PC-9 (cell line): Measurements from ENCODE around the gene MYO15B. TPM values are rescaled to one million over a fixed set of nuclear protein-coding genes. Genes with fewer than 3 reads are reported as not detected.

Source experiments
- BruUV-seq: library from RNA; stranded (reverse); fragments of 400-500 nt; replicated peaks from 2 replicates; lab custom pipeline; 2021; lab: Mats Ljungman, UMichigan
- CTCF ChIA-PET: fragments of 300-600 bp; sonication (Branson Sonifier 250); formaldehyde crosslinking; loops from one replicate; lab custom pipeline; 2022; ENCODE audit warnings: antibody characterized with exemption; lab: Charles Lee
- POLR2A ChIA-PET: fragments of 300-600 bp; sonication (Branson Sonifier 250); formaldehyde crosslinking; loops from one replicate; lab custom pipeline; 2022; ENCODE audit warnings: antibody characterized with exemption; ENCODE audit not compliant: unreplicated experiment; lab: Charles Lee
- DNase-seq, 2 experiments: peaks; one replicate each; pipeline versions ENCODE4 v3.0.0 to v3.0.0-alpha.2; 2015 to 2022; ENCODE audit warnings: mixed read lengths in 1 of 2
- H2AFZ ChIP-seq: fragments of 200-600 bp; sonication (generic); 2 replicates; pipeline ENCODE4 v1.8.1; 2017; ENCODE audit warnings: antibody characterized with exemption
- H3F3A ChIP-seq: fragments of 200-600 bp; sonication (generic); 2 replicates; pipeline ENCODE4 v1.8.1; 2017; ENCODE audit warnings: antibody characterized with exemption, mild to moderate bottlenecking, low read depth; ENCODE audit not compliant: insufficient read depth
- H3K27ac ChIP-seq: fragments of 200-600 bp; sonication (generic); 2 replicates; pipeline ENCODE4 v1.6.1; 2016; ENCODE audit warnings: mixed run types
- H3K27me3 ChIP-seq: fragments of 200-600 bp; sonication (generic); 2 replicates; pipeline ENCODE4 v1.6.1; 2016; ENCODE audit warnings: low read depth, mixed run types; ENCODE audit not compliant: insufficient read depth
- H3K36me3 ChIP-seq: fragments of 200-600 bp; sonication (generic); 2 replicates; pipeline ENCODE4 v1.6.1; 2016; ENCODE audit warnings: low read depth, mixed run types
- H3K4me1 ChIP-seq: fragments of 200-600 bp; sonication (generic); replicated peaks from 2 replicates; pipeline ENCODE4 v1.6.1; 2016; ENCODE audit warnings: mixed run types; ENCODE audit not compliant: insufficient read depth
- H3K4me2 ChIP-seq: fragments of 200-600 bp; sonication (generic); 2 replicates; pipeline ENCODE4 v1.6.1; 2017; ENCODE audit warnings: mixed run types
- H3K4me3 ChIP-seq: fragments of 200-600 bp; sonication (generic); 2 replicates; pipeline ENCODE4 v1.6.1; 2016; ENCODE audit warnings: mixed run types
- H3K79me2 ChIP-seq: fragments of 200-600 bp; sonication (generic); 2 replicates; pipeline ENCODE4 v1.6.1; 2017; ENCODE audit warnings: low read depth, mixed run types
- H3K9me2 ChIP-seq: fragments of 200-600 bp; sonication (generic); 2 replicates; pipeline ENCODE4 v1.8.1; 2017; ENCODE audit warnings: mild to moderate bottlenecking; ENCODE audit not compliant: insufficient read depth
- H3K9me3 ChIP-seq: fragments of 200-600 bp; sonication (generic); 2 replicates; pipeline ENCODE4 v1.8.1; 2016; ENCODE audit warnings: low read depth; ENCODE audit not compliant: insufficient read depth
- H4K20me1 ChIP-seq: fragments of 200-600 bp; sonication (generic); 2 replicates; pipeline ENCODE4 v1.8.1; 2017; ENCODE audit not compliant: insufficient read depth
- EZH2 ChIP-seq: fragments of 200-600 bp; sonication (generic); IDR thresholded peaks from 2 replicates; pipeline ENCODE4 v1.8.0; 2017; ENCODE audit warnings: antibody characterized with exemption, low read depth
- intact Hi-C: fragments of 100-400 bp; cut with micrococcal nuclease; formaldehyde crosslinking; loops from one replicate; pipeline ENCODE4 v1.10.0; 2022; ENCODE audit not compliant: unreplicated experiment
- total RNA-seq: library from RNA; stranded (reverse); gene quantifications from 2 replicates; pipeline ENCODE4 v1.2.3, GENCODE V29; 2021
- TF ChIP-seq, protein P1 (sequence below): fragments of 200-600 bp; sonication (generic); conservative IDR thresholded peaks from 2 replicates; pipeline ENCODE4 v1.6.1; 2017; ENCODE audit warnings: mixed run types, antibody characterized with exemption, mild to moderate bottlenecking, moderate library complexity

The MYO15B gene
- total RNA-seq, 1 experiment from 2014 or later: 53.5 TPM

DNA sequence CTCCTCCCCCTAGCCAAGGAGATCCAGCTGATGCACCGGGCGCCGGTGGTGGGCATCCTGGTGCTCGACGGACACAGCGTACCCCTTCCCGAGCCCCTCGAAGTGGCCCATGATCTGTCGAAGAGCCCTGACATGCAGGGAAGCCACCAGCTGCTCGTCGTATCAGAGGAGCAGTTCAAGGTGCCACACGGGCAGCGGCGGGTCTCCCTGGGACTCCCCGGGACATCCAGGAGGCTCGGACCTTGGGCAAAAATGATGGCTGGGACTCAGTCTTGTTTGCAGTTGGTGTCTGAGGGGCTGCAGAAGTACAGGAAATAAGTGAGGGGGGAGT, 15.8 kb upstream of the MYO15B start:
- BruUV-seq: no TSS peak
- intact Hi-C loops: no loop called here
- no peak for DNase-seq

DNA sequence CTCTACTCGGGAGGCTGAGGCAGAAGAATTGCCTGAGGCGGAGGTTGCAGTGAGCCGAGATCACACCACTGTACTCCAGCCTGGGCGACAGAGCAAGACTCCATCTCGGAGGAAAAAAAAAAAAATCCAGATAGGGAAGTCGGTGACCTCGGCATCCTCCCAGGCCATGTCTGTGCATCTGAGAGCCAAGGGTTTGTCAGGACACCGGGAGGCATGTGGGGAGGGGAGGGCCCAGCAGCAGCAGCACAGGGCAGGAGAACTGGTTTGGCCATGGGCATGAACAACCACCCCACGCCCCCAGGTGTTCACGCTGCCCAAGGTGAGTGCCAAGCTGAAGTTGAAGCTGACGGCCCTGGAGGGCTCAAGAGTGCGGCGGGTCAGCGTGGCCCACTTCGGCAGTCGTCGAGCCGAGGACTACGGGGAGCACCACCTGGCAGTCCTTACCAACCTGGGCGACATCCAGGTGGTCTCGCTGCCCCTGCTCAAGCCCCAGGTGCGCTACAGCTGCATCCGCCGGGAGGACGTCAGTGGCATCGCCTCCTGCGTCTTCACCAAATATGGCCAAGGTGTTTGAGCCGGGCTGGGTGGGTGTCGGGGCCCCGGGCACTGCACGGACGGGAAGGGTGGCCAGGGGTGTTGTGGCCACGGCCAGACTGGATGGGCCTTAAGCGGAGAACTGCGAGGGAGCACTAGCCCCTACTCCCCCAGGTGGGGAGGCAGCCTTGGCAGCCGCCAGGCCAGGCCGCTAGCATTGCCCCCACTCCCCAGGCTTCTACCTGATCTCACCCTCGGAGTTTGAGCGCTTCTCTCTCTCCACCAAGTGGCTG, 14.7 kb upstream of the MYO15B start:
- Histone ChIP-seq H3K4me1 (no peaks in the 10 kb centered on the region), H3K9me2 (no peaks in the 10 kb centered on the region), H3K4me2 (no peak overlapping the region), H3K27ac (no peak overlapping the region), H2AFZ (no peak overlapping the region), H3K4me3 (no peak overlapping the region), H3K79me2 (no peaks in the 10 kb centered on the region), H4K20me1 (no peaks in the 10 kb centered on the region), H3K27me3 (no peaks in the 10 kb centered on the region), H3K36me3 (no peaks in the 10 kb centered on the region), H3F3A (no peaks in the 10 kb centered on the region; the same call in 1 of the 2 replicates), H3K9me3 (no peaks in the 10 kb centered on the region)
- no peak for DNase-seq
- ChIA-PET CTCF (interaction anchor here (0.7 kb wide), 2 partner anchors 30 to 81 kb away, joined by 8 to 9 read pairs; no protein-coding TSS in a partner anchor), POLR2A (no interaction called here)
- intact Hi-C loops: no loop called here
- TF ChIP-seq EZH2: no peak
- TF ChIP-seq, protein P1, sequence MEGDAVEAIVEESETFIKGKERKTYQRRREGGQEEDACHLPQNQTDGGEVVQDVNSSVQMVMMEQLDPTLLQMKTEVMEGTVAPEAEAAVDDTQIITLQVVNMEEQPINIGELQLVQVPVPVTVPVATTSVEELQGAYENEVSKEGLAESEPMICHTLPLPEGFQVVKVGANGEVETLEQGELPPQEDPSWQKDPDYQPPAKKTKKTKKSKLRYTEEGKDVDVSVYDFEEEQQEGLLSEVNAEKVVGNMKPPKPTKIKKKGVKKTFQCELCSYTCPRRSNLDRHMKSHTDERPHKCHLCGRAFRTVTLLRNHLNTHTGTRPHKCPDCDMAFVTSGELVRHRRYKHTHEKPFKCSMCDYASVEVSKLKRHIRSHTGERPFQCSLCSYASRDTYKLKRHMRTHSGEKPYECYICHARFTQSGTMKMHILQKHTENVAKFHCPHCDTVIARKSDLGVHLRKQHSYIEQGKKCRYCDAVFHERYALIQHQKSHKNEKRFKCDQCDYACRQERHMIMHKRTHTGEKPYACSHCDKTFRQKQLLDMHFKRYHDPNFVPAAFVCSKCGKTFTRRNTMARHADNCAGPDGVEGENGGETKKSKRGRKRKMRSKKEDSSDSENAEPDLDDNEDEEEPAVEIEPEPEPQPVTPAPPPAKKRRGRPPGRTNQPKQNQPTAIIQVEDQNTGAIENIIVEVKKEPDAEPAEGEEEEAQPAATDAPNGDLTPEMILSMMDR: no peak
- BruUV-seq: no TSS peak

More for the DNA sequence above, 15.8 kb upstream of the MYO15B start:
- Histone ChIP-seq H3K36me3 (no peaks in the 10 kb centered on the region), H3F3A (no peaks in the 10 kb centered on the region; the same call in 1 of the 2 replicates), H3K9me2 (no peaks in the 10 kb centered on the region), H3K4me1 (no peaks in the 10 kb centered on the region), H3K79me2 (no peaks in the 10 kb centered on the region), H3K4me3 (no peak overlapping the region), H3K27me3 (no peaks in the 10 kb centered on the region), H3K27ac (no peak overlapping the region), H3K4me2 (no peak overlapping the region), H4K20me1 (no peaks in the 10 kb centered on the region), H3K9me3 (no peaks in the 10 kb centered on the region), H2AFZ (no peak overlapping the region)
- ChIA-PET CTCF (interaction anchor here (0.6 to 0.7 kb wide), 2 partner anchors 31 to 45 kb away, joined by 5 to 9 read pairs; no protein-coding TSS in a partner anchor), POLR2A (no interaction called here)
- no peak for TF ChIP-seq EZH2
- TF ChIP-seq, protein P1: no peak

DNA sequence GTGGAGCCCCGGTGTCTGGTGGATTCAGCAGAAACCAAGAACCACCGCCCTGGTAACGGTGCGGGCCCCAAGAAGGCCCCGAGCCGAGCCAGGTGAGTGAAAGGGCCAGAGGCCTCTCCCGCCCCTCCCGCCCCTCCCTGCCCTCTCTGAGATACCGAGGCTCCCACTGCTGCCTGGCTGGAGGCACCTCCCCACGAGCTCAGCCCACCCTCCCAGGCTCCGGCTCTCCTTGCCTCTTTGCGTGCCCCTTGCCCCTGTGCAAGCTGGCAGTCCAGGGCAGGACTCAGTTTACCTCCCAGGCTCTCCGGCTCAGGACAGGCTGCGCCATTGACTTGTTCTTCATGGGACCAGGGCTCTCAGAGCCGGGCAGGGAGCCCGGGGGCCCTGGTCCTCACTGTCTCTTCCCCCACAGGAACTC, 14.1 kb upstream of the MYO15B start:
- ChIA-PET CTCF (no interaction called here), POLR2A (no interaction called here)
- H3K9me2 ChIP-seq: no peaks in the 10 kb centered on the region
- H4K20me1 ChIP-seq: no peaks in the 10 kb centered on the region
- no peaks in the 10 kb centered on the region for H3K9me3 ChIP-seq
- no peak overlapping the region for H2AFZ ChIP-seq
- BruUV-seq: no TSS peak
- no peaks in the 10 kb centered on the region for H3K79me2 ChIP-seq
- no peak for DNase-seq
- H3F3A ChIP-seq: no peaks in the 10 kb centered on the region; the same call in 1 of the 2 replicates
- H3K4me2 ChIP-seq: no peak overlapping the region
- no peak for TF ChIP-seq EZH2
- TF ChIP-seq, protein P1: no peak
- intact Hi-C loops: no loop called here
- no peaks in the 10 kb centered on the region for H3K27me3 ChIP-seq
- no peaks in the 10 kb centered on the region for H3K36me3 ChIP-seq
- no peak overlapping the region for H3K4me3 ChIP-seq
- H3K4me1 ChIP-seq: no peaks in the 10 kb centered on the region
- no peak overlapping the region for H3K27ac ChIP-seq
